Measurements from ENCODE around the gene POU6F2.

The POU6F2 gene

DNA sequence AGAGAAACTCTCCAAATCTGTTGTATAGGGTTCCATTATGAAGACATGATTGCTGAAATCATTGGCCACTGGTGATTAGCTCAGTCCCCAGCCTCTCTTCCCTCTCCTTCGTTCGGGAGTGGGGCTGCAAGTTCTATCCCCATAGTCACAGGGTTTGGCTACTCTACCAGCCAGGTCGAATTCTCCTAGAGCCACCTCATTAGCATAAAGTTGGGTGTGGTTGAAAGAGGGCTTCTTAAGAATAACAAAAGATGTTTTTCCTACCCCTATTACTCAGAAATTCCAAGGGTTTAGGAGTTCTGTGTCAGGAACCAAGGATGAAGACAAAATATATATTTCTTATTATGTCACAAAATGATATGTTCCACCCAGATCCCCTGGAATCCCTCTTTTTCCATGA is 422.3 kb downstream of the POU6F2 start:
- no peak for DNase-seq (ENCODE audit: low read depth in 2 of 2)

DNA sequence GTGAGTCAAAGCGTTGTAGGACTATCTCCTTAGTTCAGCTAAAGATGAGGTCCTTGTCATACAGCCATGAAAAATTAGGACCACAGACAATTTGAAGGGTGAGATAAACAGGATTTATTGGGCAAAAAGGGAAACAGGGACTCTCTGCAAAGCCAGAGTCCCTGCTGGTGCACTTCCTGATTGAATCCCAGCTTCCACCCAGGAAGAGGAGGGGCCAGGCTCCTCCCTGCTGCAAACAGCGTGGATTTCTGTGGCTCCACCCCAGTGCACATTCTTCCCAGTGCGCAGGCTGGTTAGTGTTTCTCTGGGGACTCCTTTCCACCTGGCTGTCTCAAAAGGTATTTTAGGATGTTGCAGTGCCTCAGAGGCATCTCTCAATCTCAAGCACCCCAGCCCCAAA is 423.1 kb downstream of the POU6F2 start:
- no peak for DNase-seq (ENCODE audit: low read depth in 2 of 2)

DNA sequence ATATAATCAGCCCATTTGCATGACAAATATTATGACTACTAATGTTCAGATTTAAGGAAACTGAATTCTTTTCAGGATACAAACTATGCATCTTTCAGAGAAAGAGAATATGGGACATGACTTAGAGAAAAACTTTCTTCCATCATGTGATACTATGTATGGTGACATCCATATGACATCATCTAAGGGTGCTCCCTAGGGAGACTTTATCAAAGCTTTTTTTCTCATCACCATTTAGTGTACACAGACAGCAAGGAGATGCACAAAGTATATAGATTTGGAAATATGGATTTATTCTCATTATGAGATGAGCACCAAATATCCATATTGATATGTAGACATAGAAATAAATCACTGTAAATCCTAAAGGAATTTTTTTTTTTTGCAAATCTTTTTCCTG is 424.3 kb downstream of the POU6F2 start:
- no peak for DNase-seq (ENCODE audit: low read depth in 2 of 2)

DNA sequence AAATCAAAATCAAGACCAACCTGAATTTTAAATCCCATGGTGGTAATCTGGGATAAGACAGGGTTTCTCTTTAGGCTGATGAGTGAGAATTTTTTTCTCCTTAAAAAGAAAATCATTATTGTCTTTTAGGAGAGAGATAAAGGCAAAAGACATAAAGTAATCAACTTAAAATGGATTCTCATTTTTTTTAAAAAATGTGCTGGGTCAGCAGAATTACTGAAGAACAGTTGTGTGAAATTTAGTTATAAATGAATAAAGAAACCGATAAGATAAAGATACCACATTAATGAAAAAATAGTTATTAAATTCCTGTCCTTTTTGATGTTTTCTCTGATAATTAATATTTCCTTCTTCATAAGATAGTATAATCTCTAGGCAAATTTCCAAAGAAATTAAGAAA is 427.2 kb downstream of the POU6F2 start:
- DNase-seq (ENCODE audit: low read depth in 2 of 2), result no peak

DNA sequence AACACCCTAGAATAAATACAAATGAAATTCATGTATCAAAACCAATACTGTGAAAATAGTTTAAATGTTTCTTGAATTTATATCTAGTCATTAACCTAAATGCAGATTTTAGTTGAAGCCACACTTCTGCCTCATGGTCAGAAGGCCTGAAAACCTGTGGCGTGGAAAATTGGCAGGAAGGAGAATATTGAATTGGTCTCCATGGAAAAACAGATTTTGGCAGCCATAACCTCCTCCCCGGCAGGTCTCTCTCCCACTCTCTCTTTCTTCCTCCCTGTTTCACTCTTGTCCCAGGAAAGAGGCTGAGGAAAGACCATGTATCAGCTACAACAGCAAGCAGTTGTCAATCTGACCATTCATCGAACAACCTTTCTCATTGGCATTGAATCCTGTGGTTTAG is 427.9 kb downstream of the POU6F2 start:
- no peak for DNase-seq (ENCODE audit: low read depth in 2 of 2)

DNA sequence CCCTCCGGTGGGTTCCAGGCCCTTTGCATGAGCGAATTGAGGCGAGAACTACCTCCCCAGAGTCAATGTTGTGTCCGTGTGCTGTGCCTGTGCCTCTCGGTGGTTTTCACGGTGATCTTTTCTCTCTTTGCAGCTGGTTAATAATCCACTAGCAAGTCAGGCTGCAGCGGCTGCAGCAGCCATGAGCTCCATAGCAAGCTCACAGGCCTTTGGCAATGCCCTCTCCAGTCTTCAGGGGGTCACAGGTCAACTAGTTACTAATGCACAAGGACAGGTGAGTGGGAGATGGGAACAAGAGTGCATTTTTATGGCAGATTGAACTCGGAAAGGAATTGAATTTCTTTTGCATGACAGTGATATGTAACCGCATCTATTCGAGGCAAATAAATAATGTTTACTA is 428.8 kb downstream of the POU6F2 start:
- no peak for DNase-seq (ENCODE audit: low read depth in 2 of 2)

DNA sequence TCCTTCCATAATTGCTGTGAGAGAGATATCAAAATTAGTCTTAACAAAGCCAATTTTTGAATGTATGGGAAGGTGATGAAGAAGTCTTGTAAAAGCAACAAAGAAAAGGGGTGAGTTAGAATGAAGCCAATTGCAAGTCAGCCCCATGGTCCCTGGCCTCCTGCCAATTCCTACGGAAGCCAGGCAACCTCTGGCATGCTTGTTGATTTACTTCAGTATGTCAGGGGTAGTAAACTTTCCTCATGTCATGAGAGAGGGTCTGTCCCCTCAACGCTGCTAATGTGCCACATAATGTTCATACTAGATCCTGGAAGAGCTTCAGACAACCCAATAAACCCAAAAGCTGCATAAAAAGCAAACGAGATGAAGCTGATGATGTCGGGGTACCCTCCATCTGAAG is 429.4 kb downstream of the POU6F2 start:
- no peak for DNase-seq (ENCODE audit: low read depth in 2 of 2)

DNA sequence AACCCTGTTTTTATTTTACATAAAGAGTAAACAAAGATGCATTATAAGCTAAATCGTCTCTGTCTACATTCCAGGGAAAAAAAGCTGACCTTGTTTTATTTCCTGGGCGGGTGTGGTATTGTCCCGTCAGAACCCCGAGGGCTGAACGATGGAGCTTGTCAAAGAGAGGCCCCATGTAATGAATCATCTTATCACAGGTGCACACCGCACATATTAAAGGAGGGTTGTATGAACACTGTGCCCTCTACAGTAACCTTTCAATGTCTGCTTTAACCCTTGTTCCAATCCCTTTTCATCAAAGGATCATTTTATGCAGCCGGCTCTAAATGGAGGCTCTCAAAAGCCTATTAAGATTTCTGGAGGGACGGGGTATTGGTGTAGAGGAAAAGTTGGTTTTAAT is 430.0 kb downstream of the POU6F2 start:
- no peak for DNase-seq (ENCODE audit: low read depth in 2 of 2)

DNA sequence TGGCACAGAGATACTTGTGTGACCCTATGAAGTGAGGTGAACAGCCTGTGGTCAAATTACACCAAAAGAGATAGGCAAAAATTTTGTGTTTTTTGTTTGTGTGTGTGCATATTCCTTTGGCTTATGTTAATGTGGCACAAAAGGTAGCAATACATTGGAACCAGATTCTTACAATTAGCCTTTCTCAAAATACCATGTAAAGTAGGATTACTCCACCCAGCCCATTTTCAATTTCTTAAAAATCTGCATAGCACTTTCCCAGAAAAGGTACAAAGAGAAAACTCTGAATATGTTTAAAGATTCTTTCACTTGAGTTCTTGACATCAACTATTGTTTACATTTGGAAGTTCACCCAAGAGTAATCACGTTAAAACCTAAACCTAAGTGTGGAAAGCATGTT is 431.2 kb downstream of the POU6F2 start:
- no peak for DNase-seq (ENCODE audit: low read depth in 2 of 2)

DNA sequence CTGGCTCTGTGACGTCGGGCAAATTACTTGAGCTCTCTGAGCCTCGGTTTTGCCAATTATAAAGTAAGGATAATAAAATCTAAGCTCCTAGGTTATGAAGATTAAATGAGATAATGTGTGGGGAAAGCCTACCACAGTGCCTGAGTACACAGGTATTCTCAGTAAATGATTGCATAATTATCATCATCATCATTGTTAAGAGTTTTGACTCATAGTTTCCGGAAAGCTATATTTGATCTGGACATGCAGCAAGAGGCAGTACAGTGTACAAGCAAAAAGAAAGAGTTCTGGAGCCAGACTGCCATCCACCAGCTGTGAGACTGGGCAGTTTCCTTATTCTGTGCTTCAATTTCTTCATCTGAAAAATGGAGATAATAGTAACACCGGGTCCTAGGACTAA is 432.9 kb downstream of the POU6F2 start:
- no peak for DNase-seq (ENCODE audit: low read depth in 2 of 2)

DNA sequence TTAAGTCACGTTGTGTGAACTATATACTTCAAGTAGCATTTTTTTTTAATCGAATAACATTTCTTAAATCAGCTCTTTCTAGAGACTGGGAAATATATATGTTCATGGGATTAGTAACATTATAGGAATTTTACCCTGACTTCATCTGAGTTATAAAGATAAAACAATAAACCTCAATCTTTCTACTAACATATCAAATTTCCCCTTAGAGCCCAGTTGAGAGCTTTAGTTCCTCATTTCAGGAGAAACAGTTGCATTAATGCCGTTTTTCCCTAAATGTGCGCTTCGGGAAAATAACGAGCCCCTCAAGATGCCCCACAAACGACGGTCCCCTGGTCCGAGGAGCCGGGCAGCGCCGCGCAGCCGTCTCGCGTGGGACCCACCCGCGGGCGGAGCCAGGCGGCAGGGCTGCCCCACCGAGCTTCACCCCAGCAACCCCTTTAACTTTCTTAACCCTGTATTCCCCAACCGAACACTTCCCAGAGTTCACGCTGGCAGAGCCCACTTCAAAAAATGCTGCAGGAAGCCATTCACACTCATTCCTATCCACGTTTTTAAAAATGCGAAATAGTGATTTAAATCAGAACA is 436.0 kb downstream of the POU6F2 start:
- no peak for DNase-seq (ENCODE audit: low read depth in 2 of 2)

DNA sequence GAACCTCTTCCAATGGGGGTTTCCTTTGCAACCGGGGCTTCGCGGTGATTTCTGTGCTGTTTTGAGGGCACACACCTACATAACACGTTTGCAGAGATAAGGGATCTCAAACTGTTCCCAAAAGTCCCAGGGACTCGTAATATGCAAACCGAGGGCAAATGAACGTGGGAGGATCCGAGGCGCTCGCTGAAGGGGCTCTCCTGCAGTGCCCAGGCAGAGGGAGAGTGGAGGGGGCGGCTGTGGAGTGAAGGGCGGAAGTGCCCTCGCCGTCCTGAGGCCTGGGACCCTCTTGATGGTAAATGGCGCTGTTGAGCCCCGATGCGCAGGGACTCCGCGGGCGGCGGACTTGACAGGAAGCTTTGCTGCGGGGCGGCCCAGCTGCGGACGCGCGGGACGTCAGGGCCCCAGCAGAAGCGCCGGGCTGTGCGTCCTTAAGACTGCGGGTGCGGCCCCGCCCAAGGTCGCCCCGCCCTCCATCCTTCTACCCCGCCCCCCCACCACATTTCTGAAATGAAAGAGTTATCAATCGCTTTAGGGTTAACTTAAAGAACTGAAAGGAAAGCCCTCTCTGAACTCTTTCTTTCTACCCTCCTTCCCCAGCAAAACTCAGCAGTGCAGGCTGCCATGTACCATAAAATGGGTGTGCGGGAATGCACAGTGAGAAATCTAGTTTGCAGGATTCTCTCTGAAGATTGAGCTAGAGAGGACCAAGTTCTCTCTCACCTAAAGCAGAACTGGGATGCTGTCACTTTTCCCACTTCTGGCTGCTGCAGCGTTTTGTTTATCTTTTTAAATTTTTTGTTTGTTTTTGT is 436.7 kb downstream of the POU6F2 start:
- DNase-seq (ENCODE audit: low read depth in 2 of 2), result peak in 1 of 2 donors; percentile 7

DNA sequence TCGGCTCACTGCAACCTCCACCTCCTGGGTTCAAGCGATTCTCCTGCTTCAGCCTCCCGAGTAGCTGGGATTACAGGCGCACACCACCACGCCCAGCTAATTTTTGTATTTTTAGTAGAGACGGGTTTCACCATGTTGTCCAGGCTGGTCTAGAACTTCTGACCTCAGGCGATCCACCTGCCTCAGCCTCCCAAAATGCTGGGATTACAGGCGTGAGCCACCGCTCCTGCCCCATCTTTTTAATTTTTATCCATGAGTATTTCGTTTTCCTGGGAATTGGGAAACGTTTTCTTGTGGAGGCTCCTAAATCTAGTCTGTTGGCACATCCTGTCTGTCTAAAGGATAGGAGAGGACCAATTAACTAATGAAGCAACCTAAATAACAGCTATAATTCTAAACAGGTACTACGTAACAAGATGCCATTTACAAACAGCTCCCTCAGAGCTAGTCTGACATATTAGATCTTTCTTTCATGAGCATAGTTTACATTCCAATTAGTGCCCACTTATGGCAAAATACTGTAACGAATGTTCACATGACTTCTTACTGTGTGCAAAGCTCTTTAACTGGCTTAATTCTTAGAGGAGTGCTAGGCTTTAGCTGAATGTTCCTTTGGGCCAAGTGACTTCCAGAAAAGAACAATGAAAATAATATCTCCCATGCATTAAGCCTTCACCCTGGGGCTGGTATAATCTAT is 437.5 kb downstream of the POU6F2 start:
- DNase-seq (ENCODE audit: low read depth in 2 of 2), result no peak

DNA sequence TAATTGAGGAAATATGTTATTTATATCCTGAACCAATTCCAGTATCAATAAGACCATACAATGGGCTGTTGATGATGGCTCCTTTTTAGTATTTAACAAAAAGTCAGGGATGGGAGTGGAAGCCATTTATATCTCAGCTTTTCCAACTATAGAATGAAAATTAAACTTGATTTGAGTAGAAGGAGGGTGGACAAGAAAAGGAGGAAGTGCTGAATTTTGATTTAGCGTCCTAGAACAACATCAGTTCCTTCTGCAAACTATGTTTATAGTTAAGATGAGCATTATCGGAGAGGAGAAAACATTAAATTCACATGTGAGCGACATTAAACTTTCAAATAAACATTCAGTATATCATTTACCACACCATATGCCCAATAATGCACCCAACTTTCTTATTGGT is 439.2 kb downstream of the POU6F2 start:
- DNase-seq (ENCODE audit: low read depth in 2 of 2), result no peak

DNA sequence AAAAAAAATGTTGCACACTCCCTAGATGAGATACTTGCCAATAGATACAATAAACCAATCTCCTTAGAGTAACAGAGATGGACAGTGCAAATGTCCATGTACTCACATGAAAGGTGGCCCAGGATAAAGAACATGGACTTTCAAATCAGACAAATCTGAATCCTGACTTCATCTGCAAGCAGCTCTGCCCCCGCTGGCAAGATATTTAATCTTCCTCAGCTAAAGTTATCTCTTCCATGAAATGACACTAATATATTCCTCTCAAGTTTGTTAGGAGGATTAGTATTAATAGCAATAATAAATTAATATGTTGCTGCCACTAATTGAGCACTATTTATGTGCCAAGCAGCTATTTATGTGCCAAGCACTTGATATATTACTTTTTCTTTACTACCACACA is 439.9 kb downstream of the POU6F2 start:
- no peak for DNase-seq (ENCODE audit: low read depth in 2 of 2)

DNA sequence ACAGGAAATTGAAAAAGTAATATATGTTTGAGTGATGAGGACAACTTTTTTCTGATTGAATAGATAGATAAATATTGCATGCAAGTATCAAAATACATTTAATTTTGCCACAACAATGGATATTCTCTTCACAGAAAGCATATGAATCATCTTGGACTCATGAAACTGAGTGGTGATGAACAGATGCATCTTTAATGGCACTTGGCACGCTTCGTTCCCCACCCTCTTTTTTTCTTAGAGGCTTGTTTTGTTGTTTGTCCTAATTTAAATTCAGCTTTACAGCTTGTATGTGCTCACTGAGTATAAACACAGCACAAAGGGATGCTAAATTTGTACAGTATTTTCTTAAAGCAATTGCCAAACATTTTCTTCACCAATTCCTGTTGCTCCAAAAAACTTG is 443.5 kb downstream of the POU6F2 start:
- DNase-seq (ENCODE audit: low read depth in 2 of 2), result no peak

DNA sequence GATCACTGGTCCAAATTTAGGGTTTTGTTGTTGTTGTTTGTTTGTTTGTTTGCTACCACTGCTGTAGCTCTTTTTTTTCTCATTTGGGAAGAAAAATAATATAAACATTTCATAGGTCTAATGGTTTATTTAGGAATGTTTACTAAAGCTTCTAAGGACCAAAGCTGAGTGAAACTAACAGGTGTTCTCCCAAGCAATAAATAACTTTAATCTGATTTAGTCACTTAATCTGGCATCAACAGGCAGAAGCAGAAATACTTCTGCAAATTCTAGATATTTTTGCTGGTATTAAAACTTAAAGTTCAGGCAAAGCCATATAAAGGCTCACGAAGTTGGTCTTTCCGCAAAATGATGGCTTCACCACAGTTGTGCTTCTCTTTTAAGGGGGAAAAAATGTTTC is 444.0 kb downstream of the POU6F2 start:
- DNase-seq (ENCODE audit: low read depth in 2 of 2), result no peak

DNA sequence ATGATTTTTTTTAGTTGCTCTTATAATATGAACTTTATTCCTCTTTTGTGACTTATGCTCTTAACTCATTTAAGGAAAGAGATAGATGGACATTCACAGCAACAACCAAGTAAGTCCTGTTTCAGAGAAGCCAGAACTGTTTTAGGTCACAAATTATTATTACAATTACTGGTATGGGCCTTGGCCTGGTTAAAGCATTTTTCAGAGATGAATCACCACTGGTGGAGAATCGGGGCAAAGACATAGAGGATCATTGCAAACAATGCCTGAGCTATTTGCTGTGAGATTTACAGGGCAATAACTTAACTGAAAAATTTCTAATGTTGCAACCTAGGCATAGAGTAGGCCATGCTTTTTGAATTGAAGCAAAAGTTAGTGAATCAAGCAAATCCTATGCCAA is 450.5 kb downstream of the POU6F2 start:
- DNase-seq (ENCODE audit: low read depth in 2 of 2), result no peak

DNA sequence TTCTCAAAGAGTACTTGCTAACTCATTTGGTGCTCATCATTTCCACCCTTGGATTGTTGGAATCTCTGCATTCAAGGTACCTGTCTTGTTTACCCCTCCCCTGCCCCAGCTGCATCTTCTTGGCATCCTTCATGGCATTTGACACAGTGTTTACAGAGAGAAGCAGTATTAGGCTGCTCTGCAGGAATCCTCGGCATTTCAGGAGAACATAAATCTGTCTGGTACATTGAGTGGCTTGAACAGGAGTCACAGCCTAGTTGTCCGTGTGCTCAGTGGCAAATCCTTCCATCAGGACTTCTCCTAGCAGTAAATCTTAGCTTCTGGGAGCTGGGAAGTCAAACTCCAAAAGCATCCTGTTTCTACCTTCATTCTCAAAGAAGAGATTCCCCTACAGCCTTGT is 451.7 kb downstream of the POU6F2 start:
- DNase-seq (ENCODE audit: low read depth in 2 of 2), result no peak

DNA sequence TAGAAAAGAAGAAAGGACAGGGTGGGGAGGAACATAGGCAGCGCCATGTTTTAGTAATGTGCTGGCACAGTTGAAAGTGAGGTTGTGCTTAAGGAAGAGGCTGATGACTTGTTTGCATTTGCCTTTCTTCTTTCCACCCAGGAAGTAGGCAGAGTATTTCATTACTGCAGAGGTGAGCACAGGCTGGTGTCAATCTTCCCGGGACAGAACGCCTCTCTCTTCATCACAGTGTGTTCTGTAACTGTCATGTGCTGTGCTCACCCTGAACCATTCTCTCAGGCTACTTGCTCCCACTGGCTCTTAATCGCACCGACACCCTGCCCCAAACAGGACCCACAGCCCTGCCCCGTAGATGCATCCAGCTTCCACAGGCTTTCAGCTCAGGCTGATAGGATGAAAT is 452.7 kb downstream of the POU6F2 start:
- DNase-seq (ENCODE audit: low read depth in 2 of 2), result no peak

DNA sequence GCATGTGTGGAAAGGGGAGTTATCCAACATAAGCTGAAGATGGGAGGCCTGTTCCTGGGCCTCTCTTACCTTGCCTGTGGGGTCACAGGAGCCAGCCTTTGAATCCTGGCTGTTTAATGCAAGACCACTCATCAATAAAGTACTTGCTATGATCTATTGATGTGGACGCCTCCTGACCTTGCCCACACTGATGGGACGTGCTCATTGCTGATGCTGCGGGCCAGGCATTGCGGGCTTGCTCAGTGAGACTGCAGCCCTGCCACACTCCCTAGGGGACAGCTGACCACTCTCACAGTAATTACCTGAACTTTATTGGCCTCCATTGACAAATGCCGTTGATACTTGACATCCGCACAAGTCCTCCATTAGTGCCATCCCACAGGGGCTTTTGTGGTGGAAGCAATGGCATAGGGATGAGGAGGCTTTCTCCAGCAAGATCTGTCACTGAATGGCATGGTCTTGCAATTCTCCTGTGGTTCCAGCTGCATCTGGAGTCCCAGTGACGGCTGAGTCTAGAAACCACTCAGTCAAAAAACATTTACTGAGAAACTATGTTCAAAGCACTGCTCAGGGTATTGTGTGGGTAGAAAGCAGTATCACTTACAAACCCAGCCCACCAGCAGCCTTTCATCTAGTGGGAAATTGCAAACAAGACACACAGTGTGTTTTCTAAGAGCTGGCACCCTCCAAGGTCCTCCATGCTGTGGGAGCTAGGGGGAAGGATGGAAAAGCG is 453.4 kb downstream of the POU6F2 start:
- DNase-seq (ENCODE audit: low read depth in 2 of 2), result no peak

DNA sequence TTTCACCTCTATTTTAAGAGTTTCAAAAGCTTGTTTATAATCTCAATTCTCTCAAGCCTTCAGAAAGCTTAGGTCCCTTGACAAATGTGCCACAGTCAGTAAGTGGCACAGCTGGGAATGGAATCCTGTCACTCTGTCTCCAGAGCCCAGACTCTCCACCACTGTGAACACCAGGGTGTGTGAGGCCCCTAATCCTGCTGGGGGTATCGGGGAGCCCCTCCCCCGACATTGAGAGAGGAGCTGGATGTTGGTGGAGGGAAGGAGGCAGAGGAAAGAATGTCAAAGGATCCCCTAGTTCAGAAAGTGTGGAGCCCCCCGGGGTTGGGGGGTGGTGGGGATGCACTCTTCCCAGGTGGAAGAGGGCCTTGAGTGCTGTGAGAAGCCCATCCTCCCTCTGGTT is 454.7 kb downstream of the POU6F2 start:
- no peak for DNase-seq (ENCODE audit: low read depth in 2 of 2)
